Measurements from ENCODE around the gene MT1B. TPM values are rescaled to one million over a fixed set of nuclear protein-coding genes. Genes with fewer than 3 reads are reported as not detected.
"Not testable (repeated sequence)": the region's sequence is repeated elsewhere in the genome, so short reads cannot be mapped to it uniquely, and the experiment has no call there.

Gene MT1B
- total RNA-seq, 2 experiments from 2014 or later: not detected

DNA sequence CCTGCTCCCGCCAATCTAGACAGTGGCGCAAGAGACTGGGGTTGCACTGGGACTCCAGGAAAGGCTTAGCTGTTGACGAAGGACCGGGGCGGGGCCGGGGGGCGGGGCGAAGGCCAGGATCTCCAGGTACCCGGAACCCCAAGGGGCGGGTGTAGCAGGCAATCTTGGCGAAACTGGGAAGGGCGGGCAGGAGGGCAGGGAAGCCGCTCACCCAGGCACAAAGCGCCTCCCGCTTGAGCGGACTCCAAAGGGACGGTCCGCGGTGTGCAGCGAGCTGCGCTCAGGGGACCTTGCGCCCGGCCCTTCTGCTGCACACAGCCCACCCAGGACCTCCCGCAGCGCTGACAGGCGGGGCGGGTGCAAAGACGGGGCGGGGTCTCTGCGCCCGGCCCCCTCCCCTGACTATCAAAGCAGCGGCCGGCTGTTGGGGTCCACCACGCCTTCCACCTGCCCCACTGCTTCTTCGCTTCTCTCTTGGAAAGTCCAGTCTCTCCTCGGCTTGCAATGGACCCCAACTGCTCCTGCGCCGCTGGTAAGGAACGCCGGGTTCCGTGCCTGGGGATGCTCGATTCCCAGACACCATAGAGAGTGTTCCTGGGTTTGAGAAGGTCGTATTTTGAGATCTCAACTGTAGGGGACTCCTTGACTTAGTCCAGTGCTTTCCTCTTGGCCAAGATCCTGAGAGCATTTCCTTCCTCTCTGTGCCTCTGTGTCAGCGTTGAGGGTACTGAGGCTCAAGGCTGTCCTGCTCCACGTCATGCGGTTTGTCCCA, 6.1 kb downstream of the MT1B start, which contains the start of gene MT1F:
Gene MT1F (plus strand): TSS at position 405 of the 772 bp plus-strand sequence. CDS start 100 bp downstream, at position 505.
- CTCF ChIA-PET: interaction anchor here (1.0 kb wide), 1 partner anchor 44 kb away, joined by 5 read pairs; no protein-coding TSS in a partner anchor
- H3K27me3 Mint-ChIP-seq: peaks cover 4% of the 10 kb centered on the region
- intact Hi-C loops (cut with micrococcal nuclease): loop anchor here (1.0 to 2.0 kb wide), 3 partner anchors 14 to 47 kb away; no protein-coding TSS in a partner anchor
- no peaks in the 10 kb centered on the region for H3K9me3 Mint-ChIP-seq
- peaks cover 14% of the 10 kb centered on the region for H3K4me1 Mint-ChIP-seq (ENCODE audit: low read depth)
- H3K4me3 Mint-ChIP-seq: peak within 1 kb of the TSS; percentile 94
- peak; percentile 84 for DNase-seq
- peak within 1 kb of the TSS; percentile 69 for H3K27ac Mint-ChIP-seq
- POLR2A ChIA-PET: no interaction called here
- H3K36me3 Mint-ChIP-seq: no peaks in the 10 kb centered on the region

DNA sequence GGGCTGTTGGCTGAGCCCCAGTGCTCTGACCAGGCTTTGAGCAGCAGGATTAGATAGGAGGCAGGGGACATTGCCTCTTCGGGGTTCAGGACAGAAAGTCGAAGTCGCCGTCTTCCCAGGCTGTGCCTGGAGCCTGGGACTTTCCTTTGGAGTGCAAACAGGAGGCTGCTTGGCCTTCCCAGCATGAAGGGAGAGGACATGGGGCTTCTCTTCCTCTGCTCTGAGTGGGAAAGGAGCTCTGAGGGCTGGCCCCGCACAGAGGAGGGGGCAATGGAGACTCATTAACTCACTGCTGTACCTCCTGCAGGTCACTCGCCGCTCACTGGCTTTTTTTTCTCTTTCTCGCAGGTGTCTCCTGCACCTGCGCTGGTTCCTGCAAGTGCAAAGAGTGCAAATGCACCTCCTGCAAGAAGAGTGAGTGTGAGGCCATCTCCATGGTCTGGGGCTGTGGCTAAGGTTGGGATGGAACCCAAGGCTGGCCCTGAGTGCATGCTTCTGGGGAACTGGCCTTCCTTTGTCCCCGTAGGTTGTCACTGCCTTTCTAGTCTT, 6.7 kb downstream of the MT1B start:
- ChIA-PET CTCF (interaction anchor here (0.7 to 1.0 kb wide), 2 partner anchors 43 to 211 kb away, joined by 3 to 5 read pairs; no protein-coding TSS in a partner anchor), POLR2A (no interaction called here)
- Mint-ChIP-seq H3K4me1 (ENCODE audit: low read depth) (peaks cover 16% of the 10 kb centered on the region), H3K27me3 (peaks cover under 1% of the 10 kb centered on the region), H3K9me3 (no peaks in the 10 kb centered on the region), H3K36me3 (no peaks in the 10 kb centered on the region), H3K27ac (no peak overlapping the region), H3K4me3 (peak overlapping the region; percentile 94)
- no peak for DNase-seq
- intact Hi-C loops (cut with micrococcal nuclease): loop anchor here (1.0 kb wide), 1 partner anchor 15 kb away; no protein-coding TSS in a partner anchor

DNA sequence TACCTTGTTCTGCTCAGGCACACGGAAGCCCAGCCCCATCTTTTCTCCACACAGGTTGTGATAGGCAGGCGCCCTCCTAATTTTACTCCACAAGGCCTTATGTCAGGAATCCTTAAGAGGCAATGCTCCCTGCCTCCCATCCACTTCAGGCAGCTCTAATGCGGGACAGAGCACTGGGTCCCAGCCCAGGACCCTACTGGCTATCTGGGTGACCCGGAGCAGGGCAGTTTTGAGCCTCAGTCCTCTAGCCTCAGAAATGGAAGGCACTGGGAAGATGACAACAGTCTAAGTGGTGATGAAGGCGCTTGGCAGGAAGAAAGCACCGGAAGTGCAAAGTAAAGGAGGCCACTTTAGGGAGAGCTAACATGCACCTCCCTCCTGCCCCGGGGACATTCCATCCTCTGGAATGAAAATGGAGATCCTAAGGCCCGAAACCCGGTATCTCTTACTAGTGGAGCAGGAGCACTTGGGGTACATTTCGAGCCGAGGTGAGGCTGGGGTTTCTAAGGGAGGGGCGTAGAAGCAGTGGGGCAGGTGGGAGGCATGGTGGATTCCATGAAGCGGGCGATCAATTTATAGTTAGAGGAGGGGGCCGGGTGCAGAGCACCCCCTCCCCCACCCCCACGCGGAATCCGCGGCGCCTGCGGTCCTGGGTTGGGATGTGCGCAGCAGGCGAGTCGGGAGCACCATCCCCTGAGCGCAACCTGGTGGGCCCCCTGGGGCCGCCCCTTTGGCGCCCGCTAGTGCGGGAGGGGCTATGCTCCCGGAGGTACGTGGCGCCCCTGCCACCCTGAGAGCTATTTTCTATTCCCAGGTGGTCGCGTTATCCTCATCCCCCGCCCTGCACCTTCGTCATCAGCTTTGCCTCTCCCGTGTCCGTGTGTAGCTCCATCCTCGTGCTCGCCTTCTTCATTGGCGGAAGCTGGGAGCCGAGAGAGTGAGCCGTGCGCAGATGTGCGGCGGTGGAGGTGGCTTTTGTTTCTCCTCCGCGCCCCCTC, 11.0 kb downstream of the MT1B start:
- Mint-ChIP-seq H3K27me3 (peaks cover 5% of the 10 kb centered on the region), H3K4me3 (peak overlapping the region; percentile 80), H3K27ac (peak overlapping the region; percentile 62), H3K36me3 (peaks cover 2% of the 10 kb centered on the region), H3K9me3 (no peaks in the 10 kb centered on the region), H3K4me1 (ENCODE audit: low read depth) (peaks cover 15% of the 10 kb centered on the region)
- intact Hi-C loops (cut with micrococcal nuclease): loop anchor here (2.0 kb wide), 1 partner anchor 20 kb away; the partner anchor contains the start of gene MT1X
- POLR2A ChIA-PET: no interaction called here
- CTCF ChIA-PET: interaction anchor here (0.6 to 2.4 kb wide), 5 partner anchors 11 to 65 kb away, joined by 3 to 8 read pairs (median 4); partner anchors contain the start of gene MT2A
- peak; percentile 63 for DNase-seq

DNA sequence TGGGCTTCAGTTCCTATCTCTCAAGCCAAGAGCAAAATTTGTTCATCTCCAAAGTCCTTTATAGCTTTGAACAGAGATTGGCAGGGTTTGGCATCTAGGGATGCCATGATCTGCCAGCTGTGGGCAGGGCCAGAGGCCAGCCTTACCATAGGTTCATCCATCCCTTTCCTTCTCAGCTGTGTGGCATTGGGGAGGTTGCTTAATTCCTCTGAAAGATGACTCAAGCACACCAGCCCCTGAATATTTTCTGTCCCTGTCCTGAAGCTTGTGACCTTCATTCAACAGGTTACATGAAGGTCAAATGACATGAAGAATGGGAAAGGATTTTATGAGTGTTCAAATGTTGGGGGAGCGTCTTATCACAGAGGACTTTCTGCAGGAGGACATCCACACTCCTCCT, 12.8 kb downstream of the MT1B start:
- H3K27me3 Mint-ChIP-seq: peaks cover 21% of the 10 kb centered on the region

DNA sequence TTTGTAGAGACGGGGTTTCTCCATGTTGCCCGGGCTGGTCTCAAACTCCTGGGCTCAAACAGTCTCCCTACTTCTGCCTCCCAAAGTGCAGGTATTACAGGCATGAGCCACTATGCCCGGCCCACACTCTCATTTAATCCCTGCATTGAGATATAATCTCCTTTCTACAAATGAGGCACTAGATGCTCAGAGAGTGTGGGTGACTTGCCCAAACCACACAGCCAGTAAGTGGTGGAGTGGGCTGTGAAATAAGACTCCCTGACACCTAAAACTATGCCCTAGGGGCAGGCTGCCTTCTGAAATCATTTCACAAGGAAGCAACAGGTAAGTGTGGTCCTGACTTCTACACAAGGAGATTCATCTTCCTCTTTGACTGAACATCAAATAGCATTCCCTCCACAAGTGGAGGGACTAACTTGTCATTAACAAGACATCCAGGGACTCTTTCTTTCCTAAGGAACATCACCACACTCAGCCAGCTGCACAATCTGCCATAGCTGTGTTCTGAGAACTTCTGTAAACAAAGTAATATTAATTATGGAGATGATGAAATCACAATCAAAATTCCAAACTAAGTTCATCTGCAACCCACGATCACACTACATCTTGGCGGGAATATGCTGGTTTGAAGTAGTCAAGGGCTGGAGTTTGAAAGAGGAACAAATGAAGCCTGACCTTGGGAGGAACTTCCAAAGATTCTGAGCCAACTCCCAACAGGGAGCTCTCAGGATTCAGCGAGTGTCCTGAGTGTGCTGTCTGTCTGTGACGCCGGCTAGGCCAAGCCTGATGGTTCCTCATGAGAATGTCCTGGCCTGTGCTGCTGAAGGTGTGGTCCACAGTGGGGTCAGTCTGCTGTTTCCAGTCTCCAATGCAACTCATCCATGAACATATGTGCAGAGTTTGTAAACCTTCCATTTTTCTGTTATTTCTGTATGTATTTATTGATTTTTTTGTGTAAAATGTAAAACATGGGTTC, 13.9 kb downstream of the MT1B start:
- H3K9me3 Mint-ChIP-seq; POLR2A ChIA-PET; intact Hi-C loops (cut with micrococcal nuclease); H3K36me3 Mint-ChIP-seq; H3K4me3 Mint-ChIP-seq; H3K27ac Mint-ChIP-seq; DNase-seq: not testable (repeated sequence)
- CTCF ChIA-PET: interaction anchor here (1.3 kb wide), 1 partner anchor 36 kb away, joined by 3 read pairs; no protein-coding TSS in a partner anchor
- H3K27me3 Mint-ChIP-seq: peaks cover 30% of the 10 kb centered on the region
- peaks cover 27% of the 10 kb centered on the region for H3K4me1 Mint-ChIP-seq (ENCODE audit: low read depth)

More for the DNA sequence above, 12.8 kb downstream of the MT1B start:
- H3K27ac Mint-ChIP-seq: no peak overlapping the region
- POLR2A ChIA-PET: no interaction called here
- CTCF ChIA-PET: interaction anchor here (0.6 to 1.3 kb wide), 2 partner anchors 38 to 228 kb away, joined by 3 to 5 read pairs; no protein-coding TSS in a partner anchor
- H3K4me3 Mint-ChIP-seq: no peak overlapping the region
- intact Hi-C loops (cut with micrococcal nuclease): no loop called here
- peaks cover 23% of the 10 kb centered on the region for H3K4me1 Mint-ChIP-seq (ENCODE audit: low read depth)
- no peaks in the 10 kb centered on the region for H3K9me3 Mint-ChIP-seq
- DNase-seq: no peak
- H3K36me3 Mint-ChIP-seq: peaks cover 2% of the 10 kb centered on the region

DNA sequence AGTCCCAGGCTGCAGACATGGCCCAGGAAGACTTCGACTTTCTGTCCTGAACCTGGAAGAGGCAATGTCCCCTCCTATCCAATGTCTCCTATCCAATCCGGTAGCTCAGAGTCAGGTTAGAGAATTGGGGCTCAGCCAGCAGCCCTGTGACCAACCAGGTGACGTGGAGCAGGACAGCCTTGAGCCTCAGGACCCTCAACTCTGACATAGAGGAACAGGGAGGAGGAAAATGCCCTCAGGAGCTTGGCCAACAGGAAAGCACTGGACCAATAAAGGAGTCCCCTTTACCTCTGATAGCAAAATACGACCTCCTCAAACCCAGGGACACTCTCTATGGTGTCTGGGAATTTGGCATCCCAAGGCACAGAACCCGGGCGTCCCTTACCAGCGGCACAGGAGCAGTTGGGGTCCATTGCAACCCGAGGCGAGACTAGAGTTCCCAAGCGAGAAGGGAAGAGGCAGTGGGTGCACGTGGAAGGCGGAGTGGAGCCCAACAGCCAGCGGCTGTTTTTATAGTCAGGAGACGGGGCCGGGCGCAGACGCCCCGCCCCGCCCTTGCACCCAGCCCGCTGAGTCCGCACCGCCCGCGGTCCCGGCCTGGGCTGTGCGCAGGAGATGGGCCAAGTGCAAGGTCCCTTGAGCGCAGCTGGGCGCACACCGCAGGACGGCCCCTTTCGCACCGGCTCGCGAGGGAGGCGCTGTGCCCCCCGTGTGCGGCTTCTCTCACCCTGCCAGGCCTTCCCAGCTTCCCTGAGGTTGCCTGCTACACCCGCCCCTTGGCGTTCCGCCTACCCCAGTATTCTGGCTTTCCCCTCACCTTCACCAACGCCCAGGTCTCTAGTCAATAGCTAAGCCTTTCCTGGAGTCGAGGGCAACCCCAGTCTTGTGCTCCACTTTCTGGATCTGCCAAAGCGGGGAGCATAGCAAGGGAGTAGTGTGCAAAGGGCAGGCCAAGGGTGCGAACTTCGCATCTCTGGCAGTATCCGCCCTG, 16.2 kb downstream of the MT1B start, which contains the start of gene MT1G:
Gene MT1G (minus strand): TSS at position 485 of the 991 bp plus-strand sequence. CDS start 72 bp downstream, at position 413.
- no peak within 1 kb of the TSS for H3K4me3 Mint-ChIP-seq
- H3K9me3 Mint-ChIP-seq: no peaks in the 10 kb centered on the region
- H3K4me1 Mint-ChIP-seq (ENCODE audit: low read depth): peaks cover 21% of the 10 kb centered on the region
- POLR2A ChIA-PET: interaction anchor here (1.3 kb wide), 1 partner anchor 15 kb away, joined by 3 read pairs; no protein-coding TSS in a partner anchor
- peak; percentile 37 for DNase-seq
- H3K27ac Mint-ChIP-seq: no peak within 1 kb of the TSS
- intact Hi-C loops (cut with micrococcal nuclease): no loop called here
- peaks cover 2% of the 10 kb centered on the region for H3K36me3 Mint-ChIP-seq
- H3K27me3 Mint-ChIP-seq: peaks cover 42% of the 10 kb centered on the region
- CTCF ChIA-PET: interaction anchor here (0.6 to 1.3 kb wide), 2 partner anchors 22 to 64 kb away, joined by 3 read pairs; no protein-coding TSS in a partner anchor

- ChIA-PET POLR2A (interaction anchor here (1.0 to 1.3 kb wide), 2 partner anchors 13 to 14 kb away, joined by 3 read pairs; partner anchors contain the start of gene MT1X), CTCF (interaction anchor here (1.3 kb wide), 1 partner anchor 69 kb away, joined by 3 read pairs; no protein-coding TSS in a partner anchor)
- Mint-ChIP-seq H3K4me1 (ENCODE audit: low read depth) (peaks cover 17% of the 10 kb centered on the region), H3K36me3 (peaks cover 2% of the 10 kb centered on the region), H3K4me3 (no peak within 1 kb of the TSS), H3K9me3 (no peaks in the 10 kb centered on the region), H3K27ac (no peak within 1 kb of the TSS), H3K27me3 (peaks cover 45% of the 10 kb centered on the region)
- DNase-seq: no peak
- intact Hi-C loops (cut with micrococcal nuclease): no loop called here
These were observed 17.5 kb downstream of the MT1B start, which contains the start of gene MT1H for GRCh38 chr16:56669005-56669839. Gene MT1H (plus strand): TSS chr16:56669814. CDS start chr16:56669885, 71 bp downstream.

- peaks cover 17% of the 10 kb centered on the region for H3K4me1 Mint-ChIP-seq (ENCODE audit: low read depth)
- H3K36me3 Mint-ChIP-seq: peaks cover 2% of the 10 kb centered on the region
- H3K4me3 Mint-ChIP-seq: no peak overlapping the region
- intact Hi-C loops (cut with micrococcal nuclease): no loop called here
- H3K9me3 Mint-ChIP-seq: no peaks in the 10 kb centered on the region
- peaks cover 51% of the 10 kb centered on the region for H3K27me3 Mint-ChIP-seq
- CTCF ChIA-PET: interaction anchor here (0.6 to 1.3 kb wide), 3 partner anchors 17 to 70 kb away, joined by 3 to 4 read pairs (median 3); no protein-coding TSS in a partner anchor
- POLR2A ChIA-PET: interaction anchor here (1.0 kb wide), 1 partner anchor 12 kb away, joined by 3 read pairs; the partner anchor contains the start of gene MT1X
- DNase-seq: no peak
- no peak overlapping the region for H3K27ac Mint-ChIP-seq
These were observed 18.3 kb downstream of the MT1B start for GRCh38 chr16:56669840-56670619.

All from activated CD4-positive, alpha-beta memory T cell treated with anti-CD3 and anti-CD28 coated beads for 36 hours (primary cell).